HepG2 (cell line): ENCODE data around the gene OR2T8. TPM values are rescaled to one million over a fixed set of nuclear protein-coding genes. Genes with fewer than 3 reads are reported as not detected.

Source experiments
- ATAC-seq: fragments of 200-7000 bp; cut with Tn5 transposase; 3 replicates; pipeline ENCODE4 v1.9.1; 2020; ENCODE audit warnings: mild to moderate bottlenecking, moderate library complexity
- BruUV-seq: library from RNA; stranded (reverse); fragments of 400-500 nt; replicated peaks from 2 replicates; lab custom pipeline; 2021; lab: Mats Ljungman, UMichigan
- CTCF ChIA-PET: fragments of 300-600 bp; formaldehyde crosslinking; extraction: SDS; loops from one replicate; lab custom pipeline; 2021; ENCODE audit warnings: low total read pairs, inconsistent platforms, low intra/inter-chr PET ratio; lab: Yijun Ruan, JAX
- POLR2A ChIA-PET: fragments of 350-600 bp; sonication (Branson Sonifier 250); formaldehyde crosslinking; loops from one replicate; lab custom pipeline; 2020; ENCODE audit warnings: antibody characterized with exemption, inconsistent platforms; lab: Yijun Ruan, JAX
- DNase-seq: peaks from one replicate; pipeline ENCODE4 v3.0.0-alpha.2; 2015; ENCODE audit warnings: low spot score
- FAIRE-seq: peaks from 3 replicates; lab custom pipeline; 2011; peaks lifted over from hg19 to GRCh38; lab: Jason Lieb, UNC
- H2AFZ ChIP-seq: one replicate; pipeline ENCODE4 v1.6.1; 2011; ENCODE audit warnings: low read length, inconsistent platforms
- H3K27ac ChIP-seq: fragments of 300-600 bp; 3 replicates; pipeline ENCODE4 v1.8.0; 2011; ENCODE audit warnings: mixed run types, mild to moderate bottlenecking, mixed read lengths, low read length, inconsistent platforms; ENCODE audit not compliant: insufficient read depth; ENCODE audit errors: extremely low read length
- H3K27me3 ChIP-seq, 2 experiments: fragments of 200-600 bp in 1 of 2; 2 replicates in 1 of 2; 3 replicates in 1 of 2; pipeline versions ENCODE4 v1.6.0 to v1.8.0; 2011; ENCODE audit warnings: low read length in 2 of 2, mild to moderate bottlenecking in 2 of 2, moderate library complexity in 2 of 2, inconsistent platforms in 1 of 2; ENCODE audit not compliant: insufficient read depth in 2 of 2, control insufficient read depth in 1 of 2
- H3K36me3 ChIP-seq, 2 experiments: fragments of 200-600 bp in 1 of 2; replicated peaks in 1 of 2; 2 replicates in 1 of 2; 3 replicates in 1 of 2; pipeline versions ENCODE4 v1.5.1 to v1.8.0; 2011; ENCODE audit warnings: low read length in 2 of 2, inconsistent platforms in 1 of 2; ENCODE audit not compliant: insufficient read depth in 2 of 2, control insufficient read depth in 1 of 2
- H3K4me1 ChIP-seq: 2 replicates; pipeline ENCODE4 v1.5.1; 2012; ENCODE audit warnings: low read length, inconsistent platforms; ENCODE audit not compliant: insufficient read depth
- H3K4me2 ChIP-seq: 2 replicates; pipeline ENCODE4 v1.6.0; 2011; ENCODE audit warnings: low read depth, low read length, inconsistent platforms
- H3K4me3 ChIP-seq, 3 experiments: fragments of 200-600 bp in 1 of 3; sonication (generic), shearing (Covaris generic) in 1 of 3; replicated peaks in 1 of 3; 2 replicates each; pipeline ENCODE4 v1.5.1; 2011 to 2016; ENCODE audit warnings: low read length in 3 of 3, inconsistent platforms in 2 of 3, low read depth in 2 of 3, mild to moderate bottlenecking in 2 of 3, control low read depth in 1 of 3, mixed read lengths in 1 of 3; ENCODE audit not compliant: insufficient read depth in 1 of 3
- H3K79me2 ChIP-seq: one replicate; pipeline ENCODE4 v1.6.1; 2011; ENCODE audit warnings: low read length, inconsistent platforms; ENCODE audit not compliant: insufficient read depth
- H3K9ac ChIP-seq: 2 replicates; pipeline ENCODE4 v1.6.0; 2011; ENCODE audit warnings: mild to moderate bottlenecking, low read depth, low read length, inconsistent platforms; ENCODE audit not compliant: insufficient read depth
- H3K9me3 ChIP-seq: 2 replicates; pipeline ENCODE4 v1.5.1; 2012; ENCODE audit warnings: mild to moderate bottlenecking, low read length
- H4K20me1 ChIP-seq: 2 replicates; pipeline ENCODE4 v1.6.0; 2011; ENCODE audit warnings: inconsistent platforms, mild to moderate bottlenecking, low read length, moderate library complexity; ENCODE audit not compliant: insufficient read depth
- DZIP1 ChIP-seq: sonication (generic); formaldehyde crosslinking; IDR thresholded peaks from 2 replicates; pipeline ENCODE4 v1.5.0; 2020; ENCODE audit warnings: mild to moderate bottlenecking, missing genetic modification reagents
- E2F1 ChIP-seq: sonication (generic); formaldehyde crosslinking; IDR thresholded peaks from 2 replicates; pipeline ENCODE4 v1.5.0; 2020; ENCODE audit warnings: missing genetic modification reagents
- PAX8 ChIP-seq: sonication (generic); formaldehyde crosslinking; IDR thresholded peaks from 2 replicates; pipeline ENCODE4 v1.8.0; 2022; ENCODE audit warnings: mild to moderate bottlenecking, missing genetic modification reagents, borderline replicate concordance
- TCF7L2 ChIP-seq: IDR thresholded peaks from 2 replicates; pipeline ENCODE4 v1.6.1; 2011; ENCODE audit warnings: mild to moderate bottlenecking, low read depth, low read length, moderate library complexity
- ZNF460 ChIP-seq: sonication (generic); formaldehyde crosslinking; IDR thresholded peaks from 2 replicates; pipeline ENCODE4 v1.5.1; 2020; ENCODE audit warnings: missing genetic modification reagents, mild to moderate bottlenecking, borderline replicate concordance
- ZNF484 ChIP-seq: sonication (generic); formaldehyde crosslinking; IDR thresholded peaks from 2 replicates; pipeline ENCODE4 v1.5.1; 2020; ENCODE audit warnings: mild to moderate bottlenecking, low read depth, missing genetic modification reagents, borderline replicate concordance
- ZNF816 ChIP-seq: sonication (generic); formaldehyde crosslinking; IDR thresholded peaks from 2 replicates; pipeline ENCODE4 v1.8.0; 2022; ENCODE audit warnings: missing genetic modification reagents, mild to moderate bottlenecking, borderline replicate concordance
- WGBS: methylation state at CpG from one replicate; pipeline ENCODE4 v1.1.6; 2017; ENCODE audit warnings: low lambda C conversion rate; 5-methylcytosine and 5-hydroxymethylcytosine counted together
- in situ Hi-C: cut with HindIII; loops from 2 replicates; pipeline ENCODE4 v1.10.0; 2017; ENCODE audit warnings: low pct_unique_long_range_greater_than_20kb; ENCODE audit not compliant: extremely low pct_ligation_motif_present
- intact Hi-C: fragments of 100-400 bp; cut with micrococcal nuclease; formaldehyde crosslinking; loops from one replicate; pipeline ENCODE4 v1.10.0; 2022; ENCODE audit not compliant: unreplicated experiment
- polyA plus RNA-seq, 8 experiments: library from polyadenylated mRNA; depleted of rRNA in 3 of 8; stranded (reverse) in 7 of 8; unstranded in 1 of 8; fragments of >200 nt; fragmentation: Illumina TruSeq in 4 of 8; extraction: Trizol in 4 of 8; gene quantifications; 2 replicates each; pipeline versions ENCODE4 v1.2.1 to v1.2.3, GENCODE V29; 2011 to 2016; ENCODE audit warnings: low read depth in 4 of 8, missing spikeins in 1 of 8, mixed read lengths in 1 of 8; ENCODE audit not compliant: insufficient read depth in 1 of 8
- total RNA-seq, 5 experiments: library from RNA; depleted of rRNA; stranded (reverse); fragments of >200 nt; fragmentation: Illumina TruSeq; extraction: Trizol; gene quantifications; 2 replicates each; pipeline ENCODE4 v1.2.3, GENCODE V29; 2016; ENCODE audit warnings: low read depth in 1 of 5
- TF ChIP-seq, protein P1 (sequence below): sonication (generic); formaldehyde crosslinking; IDR thresholded peaks from 2 replicates; pipeline ENCODE4 v1.5.1; 2020; ENCODE audit warnings: missing genetic modification reagents, mild to moderate bottlenecking, borderline replicate concordance

The OR2T8 gene
- total and polyA plus RNA-seq, 2 of the 13 experiments (the other 11 are each of a cell fraction or from before 2014, with no cell fraction given) = not detected

DNA sequence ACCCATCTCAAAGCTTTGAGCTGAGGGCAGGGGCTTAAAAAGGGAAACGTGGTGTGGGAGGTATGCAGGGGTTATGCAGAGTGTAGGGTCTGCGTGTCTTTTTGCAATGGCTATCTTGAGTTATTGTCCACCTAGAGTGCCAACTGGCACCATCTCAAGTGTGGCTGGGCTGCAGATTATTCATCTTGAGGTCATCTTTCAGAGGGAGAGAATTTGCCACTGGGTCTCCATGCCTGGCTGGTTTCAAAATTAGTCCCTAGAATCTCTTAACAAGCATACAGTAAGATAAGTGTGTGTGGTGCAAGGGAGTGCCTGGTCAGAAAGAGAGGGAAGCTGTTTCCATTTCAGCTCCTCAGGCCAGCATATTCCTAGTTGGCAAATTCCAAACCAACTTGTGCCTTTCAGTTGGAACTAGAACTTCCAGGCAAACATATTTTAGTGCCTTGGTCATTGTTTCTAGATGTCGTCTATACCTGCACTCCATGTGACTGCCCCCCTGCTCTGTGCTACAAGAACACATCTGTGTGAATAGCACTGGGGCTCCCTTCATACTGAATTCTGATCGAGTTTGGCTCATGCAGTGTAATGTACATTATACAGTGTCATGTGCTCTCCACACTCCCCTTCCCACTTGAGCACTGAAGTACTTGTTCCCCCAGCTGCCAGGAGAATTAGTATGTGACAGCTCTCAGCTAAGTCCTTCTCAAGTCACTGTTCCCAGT, 5.0 kb upstream of the OR2T8 start:
- Histone ChIP-seq H4K20me1 (no peaks in the 10 kb centered on the region), H3K27me3 (no peaks in the 10 kb centered on the region), H3K36me3 (no peaks in the 10 kb centered on the region), H3K9ac (no peak overlapping the region), H3K4me3 (no peak overlapping the region), H3K4me1 (no peaks in the 10 kb centered on the region), H3K9me3 (peaks cover 23% of the 10 kb centered on the region), H3K27ac (no peak overlapping the region), H3K79me2 (no peaks in the 10 kb centered on the region), H2AFZ (no peak overlapping the region), H3K4me2 (no peak overlapping the region)
- no TSS peak for BruUV-seq
- ChIA-PET POLR2A (no interaction called here), CTCF (no interaction called here)
- FAIRE-seq (no peak), ATAC-seq (no peak), DNase-seq (no peak)
- in situ Hi-C loops (no loop called here), intact Hi-C loops (no loop called here)
- TF ChIP-seq ZNF816 (CRISPR knock-in tag) (no peak), DZIP1 (no peak), ZNF460 (CRISPR knock-in tag) (no peak), TCF7L2 (no peak)
- WGBS = 38% methylated on average over 4 of the region's 4 CpGs

DNA sequence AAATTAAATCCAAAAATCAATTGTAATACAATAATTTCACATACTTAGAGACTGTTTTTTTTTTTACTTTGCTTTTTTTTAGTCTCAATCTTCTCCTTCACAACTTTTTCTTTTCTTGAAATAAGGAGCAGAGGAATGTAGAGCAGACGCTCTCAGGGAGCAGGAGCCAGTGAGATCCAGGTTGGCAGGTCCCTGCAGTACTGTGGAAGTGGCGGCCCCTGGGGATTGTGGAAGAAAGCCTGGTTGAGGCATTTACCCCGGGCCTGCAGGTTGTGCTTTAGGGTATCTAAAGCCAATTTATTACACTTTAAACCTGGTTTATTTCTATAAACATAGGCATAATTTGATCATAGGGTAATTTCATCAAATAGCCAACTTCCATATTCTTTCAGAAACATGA, 3.9 kb downstream of the OR2T8 start:
- 1% methylated on average over 3 of the region's 3 CpGs for WGBS

More for the DNA sequence above, 3.9 kb downstream of the OR2T8 start:
- no peak overlapping the region for H3K4me3 ChIP-seq
- FAIRE-seq = no peak
- no peaks in the 10 kb centered on the region for H3K27me3 ChIP-seq
- H3K27ac ChIP-seq = no peak overlapping the region
- H3K4me1 ChIP-seq = no peaks in the 10 kb centered on the region
- H4K20me1 ChIP-seq = no peaks in the 10 kb centered on the region
- intact Hi-C loops = no loop called here
- no peak for TF ChIP-seq E2F1 (CRISPR knock-in tag)
- TF ChIP-seq, protein P1, sequence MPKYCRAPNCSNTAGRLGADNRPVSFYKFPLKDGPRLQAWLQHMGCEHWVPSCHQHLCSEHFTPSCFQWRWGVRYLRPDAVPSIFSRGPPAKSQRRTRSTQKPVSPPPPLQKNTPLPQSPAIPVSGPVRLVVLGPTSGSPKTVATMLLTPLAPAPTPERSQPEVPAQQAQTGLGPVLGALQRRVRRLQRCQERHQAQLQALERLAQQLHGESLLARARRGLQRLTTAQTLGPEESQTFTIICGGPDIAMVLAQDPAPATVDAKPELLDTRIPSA = no peak
- no peak for TF ChIP-seq ZNF484 (CRISPR knock-in tag)
- TF ChIP-seq PAX8 = no peak
- TF ChIP-seq, all 625 proteins: peak for 0
- Histone ChIP-seq H3K9ac (no peak overlapping the region), H2AFZ (no peak overlapping the region), H3K79me2 (no peaks in the 10 kb centered on the region), H3K9me3 (peaks cover 23% of the 10 kb centered on the region; the same call in 1 of the 2 replicates), H3K36me3 (no peaks in the 10 kb centered on the region), H3K4me2 (no peak overlapping the region)
- DNase-seq = no peak
- ChIA-PET CTCF (no interaction called here), POLR2A (no interaction called here)
- BruUV-seq = no TSS peak
- no peak for ATAC-seq
- in situ Hi-C loops = no loop called here
